Measurements from ENCODE around the gene ITSN1. TPM values are rescaled to one million over a fixed set of nuclear protein-coding genes. Genes with fewer than 3 reads are reported as not detected.

The ITSN1 gene
- total RNA-seq, 3 donors from 2014 or later = 39.5 to 113 (median 58.3) TPM

- Histone ChIP-seq H3K36me3 (no peaks in the 10 kb centered on the region), H3K9me3 (no peaks in the 10 kb centered on the region), H3K4me3 (no peak overlapping the region), H3K27me3 (no peaks in the 10 kb centered on the region), H3K27ac (no peak overlapping the region), H3K4me1 (no peaks in the 10 kb centered on the region)
- no peak for DNase-seq (ENCODE audit: low spot score in 2 of 2)
- intact Hi-C loops (cut with DNase I; ENCODE audit: low total_unique reads) = no loop called here
- TF ChIP-seq, protein P1, sequence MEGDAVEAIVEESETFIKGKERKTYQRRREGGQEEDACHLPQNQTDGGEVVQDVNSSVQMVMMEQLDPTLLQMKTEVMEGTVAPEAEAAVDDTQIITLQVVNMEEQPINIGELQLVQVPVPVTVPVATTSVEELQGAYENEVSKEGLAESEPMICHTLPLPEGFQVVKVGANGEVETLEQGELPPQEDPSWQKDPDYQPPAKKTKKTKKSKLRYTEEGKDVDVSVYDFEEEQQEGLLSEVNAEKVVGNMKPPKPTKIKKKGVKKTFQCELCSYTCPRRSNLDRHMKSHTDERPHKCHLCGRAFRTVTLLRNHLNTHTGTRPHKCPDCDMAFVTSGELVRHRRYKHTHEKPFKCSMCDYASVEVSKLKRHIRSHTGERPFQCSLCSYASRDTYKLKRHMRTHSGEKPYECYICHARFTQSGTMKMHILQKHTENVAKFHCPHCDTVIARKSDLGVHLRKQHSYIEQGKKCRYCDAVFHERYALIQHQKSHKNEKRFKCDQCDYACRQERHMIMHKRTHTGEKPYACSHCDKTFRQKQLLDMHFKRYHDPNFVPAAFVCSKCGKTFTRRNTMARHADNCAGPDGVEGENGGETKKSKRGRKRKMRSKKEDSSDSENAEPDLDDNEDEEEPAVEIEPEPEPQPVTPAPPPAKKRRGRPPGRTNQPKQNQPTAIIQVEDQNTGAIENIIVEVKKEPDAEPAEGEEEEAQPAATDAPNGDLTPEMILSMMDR (IDR thresholded peaks at IDR 0.05) = no peak
Observed at GRCh38 chr21:33700491-33700890, 58.2 kb downstream of the ITSN1 start.

DNA sequence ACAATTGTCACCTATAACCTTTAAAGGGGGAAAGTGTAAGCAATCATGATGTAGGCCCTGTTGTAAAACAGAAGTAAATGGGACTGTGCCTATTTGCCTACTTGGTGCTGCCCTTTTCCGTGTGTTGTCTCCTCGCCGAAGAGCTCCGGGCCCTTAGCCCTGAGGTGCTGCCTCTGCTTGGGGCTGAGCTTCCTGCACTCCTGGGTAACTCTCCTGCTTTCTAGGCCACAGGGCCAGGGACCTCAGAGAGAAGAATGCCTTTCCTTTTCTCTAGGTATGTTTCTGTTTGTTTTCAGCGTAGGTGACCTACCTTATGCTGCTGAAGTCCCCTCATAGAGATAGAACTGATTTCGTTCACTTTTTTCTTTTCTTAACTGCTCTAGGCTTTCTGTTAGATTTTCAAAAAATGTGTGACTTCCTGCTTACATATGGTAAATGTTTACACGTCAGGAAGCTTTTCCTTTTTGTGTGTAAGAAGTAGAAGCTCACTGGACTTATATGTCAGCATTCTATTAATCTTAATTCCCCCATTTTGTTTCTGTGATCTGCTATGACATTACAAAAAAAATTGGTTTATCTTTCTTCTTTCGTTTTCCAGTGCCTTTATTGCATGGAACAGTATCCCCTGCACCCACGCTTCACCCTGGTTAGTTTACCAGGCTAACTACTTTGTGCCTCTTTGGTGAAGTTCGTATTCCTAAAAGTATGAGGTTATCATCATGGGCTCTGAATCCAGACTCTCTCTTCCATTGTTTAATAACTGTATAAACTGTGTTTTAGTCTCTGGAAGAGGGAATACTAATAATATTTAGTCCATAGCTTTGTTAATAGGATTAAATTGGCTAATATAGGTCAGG, 61.7 kb downstream of the ITSN1 start:
- intact Hi-C loops (cut with DNase I; ENCODE audit: low total_unique reads) = no loop called here
- Histone ChIP-seq H3K4me1 (no peaks in the 10 kb centered on the region), H3K36me3 (no peaks in the 10 kb centered on the region), H3K9me3 (peaks cover 0 to 7% of the 10 kb centered on the region in 2 donors), H3K27ac (peak overlapping the region in 1 of 2 donors; percentile 21), H3K27me3 (no peaks in the 10 kb centered on the region), H3K4me3 (peak overlapping the region in 1 of 3 donors; percentile 34)
- no peak for DNase-seq (ENCODE audit: low spot score in 2 of 2)
- TF ChIP-seq POLR2AphosphoS5 (IDR thresholded peaks at IDR 0.05) (no peak), POLR2A (IDR thresholded peaks at IDR 0.05) (no peak)
- TF ChIP-seq, protein P1 (IDR thresholded peaks at IDR 0.05) = no peak

DNA sequence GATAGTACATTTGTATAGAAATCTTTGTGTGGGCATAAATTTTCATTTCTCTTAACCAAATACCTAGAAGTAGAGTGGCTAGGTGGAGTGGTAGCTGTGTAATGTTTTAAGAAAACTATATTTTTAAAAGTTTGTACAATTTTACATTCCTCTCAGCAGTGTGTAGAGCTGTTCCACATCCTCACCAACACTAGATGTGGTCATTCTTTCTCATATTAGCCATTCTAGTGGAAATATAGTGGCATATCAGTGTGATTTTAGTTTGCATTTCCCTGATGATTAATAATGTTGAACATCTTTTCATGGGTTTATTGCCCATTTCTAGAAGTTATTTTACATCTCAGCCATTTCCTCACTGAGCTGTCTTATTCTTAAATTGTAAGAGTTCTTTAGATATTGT, 65.5 kb downstream of the ITSN1 start:
- no peaks in the 10 kb centered on the region for H3K36me3 ChIP-seq
- no peak overlapping the region for H3K27ac ChIP-seq
- no peak for DNase-seq (ENCODE audit: low spot score in 2 of 2)
- no peak overlapping the region for H3K4me3 ChIP-seq
- no peaks in the 10 kb centered on the region for H3K27me3 ChIP-seq
- H3K9me3 ChIP-seq = peaks cover 0 to 7% of the 10 kb centered on the region in 2 donors
- intact Hi-C loops (cut with DNase I; ENCODE audit: low total_unique reads) = no loop called here
- H3K4me1 ChIP-seq = no peaks in the 10 kb centered on the region
- TF ChIP-seq, protein P1 (IDR thresholded peaks at IDR 0.05) = no peak
- no peak for TF ChIP-seq POLR2AphosphoS5 (IDR thresholded peaks at IDR 0.05)
- TF ChIP-seq POLR2A (IDR thresholded peaks at IDR 0.05) = no peak

GRCh38 chr21:33708874-33709273, 66.6 kb downstream of the ITSN1 start:
- Histone ChIP-seq H3K4me3 (no peak overlapping the region), H3K9me3 (peaks cover 0 to 7% of the 10 kb centered on the region in 2 donors), H3K36me3 (no peaks in the 10 kb centered on the region), H3K4me1 (no peaks in the 10 kb centered on the region), H3K27ac (no peak overlapping the region), H3K27me3 (no peaks in the 10 kb centered on the region)
- TF ChIP-seq POLR2AphosphoS5 (IDR thresholded peaks at IDR 0.05) (no peak), POLR2A (IDR thresholded peaks at IDR 0.05) (no peak)
- TF ChIP-seq, protein P1 (IDR thresholded peaks at IDR 0.05) = no peak
- intact Hi-C loops (cut with DNase I; ENCODE audit: low total_unique reads) = no loop called here
- DNase-seq (ENCODE audit: low spot score in 2 of 2) = no peak

DNA sequence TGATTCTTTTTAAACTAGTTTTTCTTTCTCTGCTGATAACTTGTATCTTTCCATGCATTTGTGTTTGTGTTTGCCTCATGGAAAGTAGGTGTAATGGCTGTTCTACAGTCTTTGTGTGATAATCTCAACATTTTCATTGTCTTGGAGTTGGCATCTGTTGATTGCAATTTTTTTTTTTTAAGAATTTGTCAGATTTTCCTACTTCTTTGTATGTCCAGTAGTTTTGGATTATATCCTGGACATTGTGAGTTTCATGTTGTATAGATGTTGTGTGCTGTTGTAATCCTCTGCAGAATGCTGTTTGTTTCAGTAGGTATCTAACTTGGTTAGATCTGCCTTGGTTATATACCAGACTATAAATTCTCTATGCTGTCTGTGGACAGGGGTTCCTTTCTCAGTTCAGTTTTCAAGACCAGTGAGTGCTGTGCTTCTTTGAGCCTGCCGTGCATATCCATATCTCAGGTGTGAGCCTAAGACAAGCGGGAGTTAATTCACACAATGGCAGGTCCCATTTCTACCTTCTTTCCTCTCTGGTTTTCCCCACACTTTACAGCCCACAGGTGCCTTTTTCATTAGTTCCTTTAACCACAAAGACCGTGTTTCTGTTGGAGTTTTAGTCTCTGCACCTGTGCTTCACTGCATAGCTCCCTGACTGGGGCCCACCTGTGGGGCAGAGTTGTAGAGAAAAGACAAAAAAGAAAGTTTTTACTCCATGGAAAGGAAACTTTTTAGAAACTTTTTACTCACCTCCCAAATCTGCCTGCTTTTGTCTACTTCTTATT, 69.9 kb downstream of the ITSN1 start:
- H3K4me3 ChIP-seq = no peak overlapping the region
- peaks cover 0 to 7% of the 10 kb centered on the region in 2 donors for H3K9me3 ChIP-seq
- no peak overlapping the region for H3K27ac ChIP-seq
- no peaks in the 10 kb centered on the region for H3K27me3 ChIP-seq
- no peak for DNase-seq (ENCODE audit: low spot score in 2 of 2)
- intact Hi-C loops (cut with DNase I; ENCODE audit: low total_unique reads) = no loop called here
- no peaks in the 10 kb centered on the region for H3K36me3 ChIP-seq
- no peaks in the 10 kb centered on the region for H3K4me1 ChIP-seq
- TF ChIP-seq POLR2AphosphoS5 (IDR thresholded peaks at IDR 0.05) = no peak
- TF ChIP-seq POLR2A (IDR thresholded peaks at IDR 0.05) = no peak
